Sigmoid colon (tissue), 4 donors: Measurements from ENCODE around the gene KRT12.

Experiments
- CTCF ChIP-seq, 4 experiments: fragments of 450-650 bp in 3 of 4; fragments of 200-600 bp in 1 of 4; IDR thresholded peaks; one replicate each; pipeline ENCODE4 v1.5.1; 2016 to 2019; ENCODE audit warnings: antibody characterized with exemption in 4 of 4, mild to moderate bottlenecking in 3 of 4, moderate library complexity in 2 of 4
- EP300 ChIP-seq, 4 donors: sonication (generic); formaldehyde crosslinking; IDR thresholded peaks; one replicate each; pipeline ENCODE4 v1.6.1; 2017; ENCODE audit warnings: antibody characterized with exemption in 4 of 4
- POLR2AphosphoS5 ChIP-seq, 4 donors: sonication (generic); formaldehyde crosslinking; IDR thresholded peaks; one replicate each; pipeline ENCODE4 v1.6.1; 2017; ENCODE audit warnings: antibody characterized with exemption in 4 of 4

- TF ChIP-seq POLR2AphosphoS5 (IDR thresholded peaks at IDR 0.05) (no peak), EP300 (IDR thresholded peaks at IDR 0.05) (no peak), CTCF (IDR thresholded peaks at IDR 0.05) (no peak)
Observed at GRCh38 chr17:40812639-40813038, 54.4 kb downstream of the KRT12 start.
